Tibial nerve (tissue), 4 donors: ENCODE results near the gene ZDHHC9.

ENCODE experiments used
- EP300 ChIP-seq, 2 donors: sonication (generic); formaldehyde crosslinking; IDR thresholded peaks; one replicate each; pipeline ENCODE4 v1.6.1; 2017; ENCODE audit warnings: antibody characterized with exemption in 2 of 2, mild to moderate bottlenecking in 1 of 2
- POLR2A ChIP-seq, 2 donors: fragments of 450-650 bp; IDR thresholded peaks; one replicate each; pipeline ENCODE4 v1.6.1; 2017; ENCODE audit warnings: antibody characterized with exemption in 2 of 2, mild to moderate bottlenecking in 2 of 2, moderate library complexity in 2 of 2
- TF ChIP-seq, protein P1 (sequence below), 5 experiments: fragments of 200-600 bp in 3 of 5; fragments of 450-650 bp in 2 of 5; sonication (generic) in 3 of 5; IDR thresholded peaks; one replicate each; pipeline ENCODE4 v1.5.1; 2016 to 2019; ENCODE audit warnings: antibody characterized with exemption in 5 of 5, mild to moderate bottlenecking in 3 of 5, moderate library complexity in 2 of 5

DNA sequence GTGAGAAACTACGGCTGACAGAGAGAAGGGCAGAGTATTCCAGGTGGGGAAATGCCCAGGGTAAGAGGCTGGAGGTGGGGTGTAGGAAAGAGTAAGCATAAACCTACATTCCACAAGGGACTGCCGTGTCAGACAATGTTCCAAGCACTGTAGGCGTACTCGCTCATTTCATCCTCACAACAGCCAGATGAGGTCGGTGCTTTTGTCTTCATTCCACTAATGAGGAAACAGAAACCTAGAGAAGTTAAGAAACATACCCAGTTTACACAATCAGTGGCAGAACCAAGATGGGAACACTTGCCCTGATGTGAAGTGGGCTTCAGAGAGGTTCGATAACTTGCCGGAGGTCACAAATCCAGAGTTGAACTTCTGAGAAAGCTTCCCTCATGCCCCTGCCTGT, 59.3 kb downstream of the ZDHHC9 start:
- TF ChIP-seq, protein P1, sequence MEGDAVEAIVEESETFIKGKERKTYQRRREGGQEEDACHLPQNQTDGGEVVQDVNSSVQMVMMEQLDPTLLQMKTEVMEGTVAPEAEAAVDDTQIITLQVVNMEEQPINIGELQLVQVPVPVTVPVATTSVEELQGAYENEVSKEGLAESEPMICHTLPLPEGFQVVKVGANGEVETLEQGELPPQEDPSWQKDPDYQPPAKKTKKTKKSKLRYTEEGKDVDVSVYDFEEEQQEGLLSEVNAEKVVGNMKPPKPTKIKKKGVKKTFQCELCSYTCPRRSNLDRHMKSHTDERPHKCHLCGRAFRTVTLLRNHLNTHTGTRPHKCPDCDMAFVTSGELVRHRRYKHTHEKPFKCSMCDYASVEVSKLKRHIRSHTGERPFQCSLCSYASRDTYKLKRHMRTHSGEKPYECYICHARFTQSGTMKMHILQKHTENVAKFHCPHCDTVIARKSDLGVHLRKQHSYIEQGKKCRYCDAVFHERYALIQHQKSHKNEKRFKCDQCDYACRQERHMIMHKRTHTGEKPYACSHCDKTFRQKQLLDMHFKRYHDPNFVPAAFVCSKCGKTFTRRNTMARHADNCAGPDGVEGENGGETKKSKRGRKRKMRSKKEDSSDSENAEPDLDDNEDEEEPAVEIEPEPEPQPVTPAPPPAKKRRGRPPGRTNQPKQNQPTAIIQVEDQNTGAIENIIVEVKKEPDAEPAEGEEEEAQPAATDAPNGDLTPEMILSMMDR (IDR thresholded peaks at IDR 0.05) = no peak
- no peak for TF ChIP-seq EP300 (IDR thresholded peaks at IDR 0.05)
- no peak for TF ChIP-seq POLR2A (IDR thresholded peaks at IDR 0.05)
